SJSA1 (cell line): ENCODE measurements around the gene CHCHD3. TPM values are rescaled to one million over a fixed set of nuclear protein-coding genes. Genes with fewer than 3 reads are reported as not detected.
"Not testable (repeated sequence)": the region's sequence is repeated elsewhere in the genome, so short reads cannot be mapped to it uniquely, and the experiment has no call there.

Experiments
- DNase-seq, 2 experiments: peaks; one replicate each; pipeline ENCODE4 v3.0.0-alpha.2; 2015 to 2020; ENCODE audit warnings: low spot score in 2 of 2, low read depth in 1 of 2
- H3K27ac ChIP-seq: fragments of 250-450 bp; sonication (Bioruptor Pico); 2 replicates; pipeline ENCODE4 v1.5.1; 2020; ENCODE audit warnings: mild to moderate bottlenecking, moderate library complexity
- H3K27me3 ChIP-seq: fragments of 250-450 bp; sonication (Bioruptor Pico); replicated peaks from 2 replicates; pipeline ENCODE4 v1.5.1; 2020; ENCODE audit warnings: mild to moderate bottlenecking, moderate library complexity
- H3K36me3 ChIP-seq: fragments of 250-450 bp; sonication (Bioruptor Pico); 2 replicates; pipeline ENCODE4 v1.5.1; 2020; ENCODE audit warnings: mild to moderate bottlenecking
- H3K4me1 ChIP-seq: fragments of 250-450 bp; sonication (Bioruptor Pico); replicated peaks from 2 replicates; pipeline ENCODE4 v1.6.1; 2021; ENCODE audit warnings: mild to moderate bottlenecking
- H3K4me3 ChIP-seq: fragments of 250-450 bp; sonication (Bioruptor Pico); 2 replicates; pipeline ENCODE4 v1.5.1; 2020; ENCODE audit warnings: mild to moderate bottlenecking
- H3K9me3 ChIP-seq: fragments of 250-450 bp; sonication (Bioruptor Pico); replicated peaks from 2 replicates; pipeline ENCODE4 v1.5.1; 2020; ENCODE audit warnings: mild to moderate bottlenecking
- total RNA-seq: library from RNA; depleted of rRNA; stranded (reverse); fragments of >200 nt; shearing (Covaris generic); gene quantifications from 2 replicates; pipeline ENCODE4 v1.2.3, GENCODE V29; 2014

Gene CHCHD3
- total RNA-seq, 1 experiment from 2014 or later, result 150 TPM

GRCh38 chr7:133050200-133050995 lies 31.5 kb downstream of the CHCHD3 start:
- Histone ChIP-seq H3K27ac (no peak overlapping the region), H3K27me3 (no peaks in the 10 kb centered on the region)
- no peak for DNase-seq

GRCh38 chr7:133048589-133048988 lies 33.3 kb downstream of the CHCHD3 start:
- no peak for DNase-seq
- Histone ChIP-seq H3K27ac (no peak overlapping the region), H3K36me3 (no peaks in the 10 kb centered on the region), H3K9me3 (no peaks in the 10 kb centered on the region), H3K4me3 (no peak overlapping the region), H3K4me1 (peaks cover 26% of the 10 kb centered on the region), H3K27me3 (no peaks in the 10 kb centered on the region)

More at GRCh38 chr7:133050200-133050995, 31.5 kb downstream of the CHCHD3 start:
- Histone ChIP-seq H3K36me3 (no peaks in the 10 kb centered on the region), H3K9me3 (no peaks in the 10 kb centered on the region), H3K4me1 (peaks cover 39% of the 10 kb centered on the region), H3K4me3 (no peak overlapping the region)

- Histone ChIP-seq H3K9me3 (no peaks in the 10 kb centered on the region), H3K36me3 (no peaks in the 10 kb centered on the region), H3K4me1 (peaks cover 14% of the 10 kb centered on the region), H3K4me3 (no peak overlapping the region), H3K27ac (no peak overlapping the region), H3K27me3 (no peaks in the 10 kb centered on the region)
- no peak for DNase-seq
Observed at GRCh38 chr7:133047321-133047720, 34.6 kb downstream of the CHCHD3 start.

GRCh38 chr7:133044722-133045473 lies 37.0 kb downstream of the CHCHD3 start:
- Histone ChIP-seq H3K4me1 (no peaks in the 10 kb centered on the region), H3K36me3 (no peaks in the 10 kb centered on the region), H3K4me3 (no peak overlapping the region), H3K27me3 (no peaks in the 10 kb centered on the region), H3K27ac (no peak overlapping the region), H3K9me3 (no peaks in the 10 kb centered on the region)
- DNase-seq, result no peak

- Histone ChIP-seq H3K27ac (no peak overlapping the region), H3K36me3 (no peaks in the 10 kb centered on the region), H3K4me1 (no peaks in the 10 kb centered on the region), H3K9me3 (no peaks in the 10 kb centered on the region), H3K4me3 (no peak overlapping the region), H3K27me3 (no peaks in the 10 kb centered on the region)
- DNase-seq, result no peak
Observed at GRCh38 chr7:133040674-133041073, 41.2 kb downstream of the CHCHD3 start.

- Histone ChIP-seq H3K36me3 (no peaks in the 10 kb centered on the region), H3K27me3 (no peaks in the 10 kb centered on the region), H3K4me3 (no peak overlapping the region), H3K27ac (no peak overlapping the region), H3K9me3 (no peaks in the 10 kb centered on the region), H3K4me1 (no peaks in the 10 kb centered on the region)
- DNase-seq, result no peak
Observed at GRCh38 chr7:133040178-133040577, 41.7 kb downstream of the CHCHD3 start.

- DNase-seq, result no peak
- no peaks in the 10 kb centered on the region for H3K36me3 ChIP-seq
Observed at GRCh38 chr7:133039614-133040013, 42.3 kb downstream of the CHCHD3 start.

GRCh38 chr7:133036289-133036688 lies 45.6 kb downstream of the CHCHD3 start:
- H3K4me1 ChIP-seq, result no peaks in the 10 kb centered on the region

More at GRCh38 chr7:133039614-133040013, 42.3 kb downstream of the CHCHD3 start:
- Histone ChIP-seq H3K4me1 (no peaks in the 10 kb centered on the region), H3K9me3 (no peaks in the 10 kb centered on the region), H3K4me3 (no peak overlapping the region), H3K27me3 (no peaks in the 10 kb centered on the region), H3K27ac (no peak overlapping the region)

GRCh38 chr7:133035240-133035639 lies 46.6 kb downstream of the CHCHD3 start:
- H3K9me3 ChIP-seq, H3K36me3 ChIP-seq, H3K27ac ChIP-seq, H3K4me1 ChIP-seq, DNase-seq, H3K4me3 ChIP-seq, H3K27me3 ChIP-seq: not testable (repeated sequence)

More at GRCh38 chr7:133036289-133036688, 45.6 kb downstream of the CHCHD3 start:
- no peaks in the 10 kb centered on the region for H3K36me3 ChIP-seq
- H3K27ac ChIP-seq, result no peak overlapping the region
- H3K27me3 ChIP-seq, result no peaks in the 10 kb centered on the region
- no peaks in the 10 kb centered on the region for H3K9me3 ChIP-seq
- no peak overlapping the region for H3K4me3 ChIP-seq
- no peak for DNase-seq

GRCh38 chr7:133030346-133030745 lies 51.5 kb downstream of the CHCHD3 start:
- H3K4me1 ChIP-seq, result no peaks in the 10 kb centered on the region
- no peaks in the 10 kb centered on the region; the same call in 1 of the 2 replicates for H3K36me3 ChIP-seq
- no peaks in the 10 kb centered on the region for H3K9me3 ChIP-seq
- H3K27ac ChIP-seq, result no peak overlapping the region
- no peaks in the 10 kb centered on the region for H3K27me3 ChIP-seq
- no peak for DNase-seq
- no peak overlapping the region for H3K4me3 ChIP-seq

- Histone ChIP-seq H3K36me3 (no peaks in the 10 kb centered on the region; the same call in 1 of the 2 replicates), H3K27ac (no peak overlapping the region), H3K4me1 (no peaks in the 10 kb centered on the region), H3K9me3 (no peaks in the 10 kb centered on the region), H3K4me3 (no peak overlapping the region), H3K27me3 (no peaks in the 10 kb centered on the region)
- no peak for DNase-seq
Observed at GRCh38 chr7:133029463-133029862, 52.4 kb downstream of the CHCHD3 start.

GRCh38 chr7:133027397-133027796 lies 54.5 kb downstream of the CHCHD3 start:
- H3K9me3 ChIP-seq, result no peaks in the 10 kb centered on the region
- no peak for DNase-seq
- H3K27ac ChIP-seq, result no peak overlapping the region
- no peaks in the 10 kb centered on the region; the same call in 1 of the 2 replicates for H3K36me3 ChIP-seq
- H3K27me3 ChIP-seq, result no peaks in the 10 kb centered on the region
- H3K4me3 ChIP-seq, result no peak overlapping the region
- no peaks in the 10 kb centered on the region for H3K4me1 ChIP-seq

- DNase-seq, result no peak
- H3K4me3 ChIP-seq, result no peak overlapping the region
- no peaks in the 10 kb centered on the region for H3K4me1 ChIP-seq
- no peaks in the 10 kb centered on the region for H3K9me3 ChIP-seq
- no peaks in the 10 kb centered on the region for H3K27me3 ChIP-seq
- no peak overlapping the region for H3K27ac ChIP-seq
- H3K36me3 ChIP-seq, result peaks cover 4% of the 10 kb centered on the region
Observed at GRCh38 chr7:133026210-133026859, 55.6 kb downstream of the CHCHD3 start.

- DNase-seq, result no peak
- Histone ChIP-seq H3K27ac (no peak overlapping the region), H3K9me3 (no peaks in the 10 kb centered on the region), H3K4me1 (no peaks in the 10 kb centered on the region), H3K27me3 (no peaks in the 10 kb centered on the region), H3K36me3 (peaks cover 4% of the 10 kb centered on the region), H3K4me3 (no peak overlapping the region)
Observed at GRCh38 chr7:133025056-133025455, 56.8 kb downstream of the CHCHD3 start.
